Trophoblast cell (in vitro differentiated cells and primary cell): ENCODE measurements around the gene SUPV3L1.

ENCODE experiments used
- DNase-seq, 2 donors: peaks; one replicate each; pipeline ENCODE4 v3.0.0-alpha.2; 2016
- H2AFZ ChIP-seq: 2 replicates; pipeline ENCODE4 v1.6.1; 2013; ENCODE audit warnings: low read length, moderate library complexity, mild to moderate bottlenecking; ENCODE audit not compliant: insufficient read depth, poor library complexity
- H2AK5ac ChIP-seq: 2 replicates; pipeline ENCODE4 v1.6.1; 2013; ENCODE audit warnings: mild to moderate bottlenecking, low read length
- H2BK120ac ChIP-seq: 2 replicates; pipeline ENCODE4 v1.6.1; 2013; ENCODE audit warnings: low read length, mild to moderate bottlenecking, moderate library complexity; ENCODE audit not compliant: insufficient read depth, poor library complexity
- H2BK12ac ChIP-seq: 2 replicates; pipeline ENCODE4 v1.6.1; 2013; ENCODE audit warnings: mild to moderate bottlenecking, low read length, moderate library complexity
- H2BK5ac ChIP-seq: 2 replicates; pipeline ENCODE4 v1.6.1; 2013; ENCODE audit warnings: low read length, low read depth, moderate library complexity, mild to moderate bottlenecking; ENCODE audit not compliant: poor library complexity
- H3K14ac ChIP-seq: 2 replicates; pipeline ENCODE4 v1.6.1; 2013; ENCODE audit warnings: mild to moderate bottlenecking, low read length
- H3K18ac ChIP-seq: 2 replicates; pipeline ENCODE4 v1.6.1; 2013; ENCODE audit warnings: mild to moderate bottlenecking, low read length
- H3K23ac ChIP-seq: 2 replicates; pipeline ENCODE4 v1.6.1; 2013; ENCODE audit warnings: low read length
- H3K27ac ChIP-seq: 2 replicates; pipeline ENCODE4 v1.5.1; 2013; ENCODE audit warnings: low read depth, mild to moderate bottlenecking, inconsistent platforms, low read length, moderate library complexity
- H3K27me3 ChIP-seq: 2 replicates; pipeline ENCODE4 v1.6.1; 2013; ENCODE audit warnings: inconsistent platforms, mild to moderate bottlenecking, low read length, moderate library complexity; ENCODE audit not compliant: insufficient read depth
- H3K36me3 ChIP-seq, 2 experiments: 1 replicate in 1 of 2; 2 replicates in 1 of 2; pipeline ENCODE4 v1.6.1; 2013; ENCODE audit warnings: low read length in 2 of 2, mild to moderate bottlenecking in 2 of 2, moderate library complexity in 1 of 2; ENCODE audit not compliant: insufficient read depth in 2 of 2, control insufficient read depth in 1 of 2
- H3K4ac ChIP-seq: 2 replicates; pipeline ENCODE4 v1.6.1; 2013; ENCODE audit warnings: low read depth, mild to moderate bottlenecking, low read length, moderate library complexity
- H3K4me1 ChIP-seq, 2 experiments: 1 replicate in 1 of 2; 2 replicates in 1 of 2; pipeline ENCODE4 v1.6.1; 2013; ENCODE audit warnings: low read length in 2 of 2, mild to moderate bottlenecking in 2 of 2, moderate library complexity in 1 of 2; ENCODE audit not compliant: insufficient read depth in 2 of 2, control insufficient read depth in 1 of 2
- H3K4me2 ChIP-seq: 2 replicates; pipeline ENCODE4 v1.6.1; 2013; ENCODE audit warnings: inconsistent platforms, mild to moderate bottlenecking, low read length, moderate library complexity
- H3K4me3 ChIP-seq: 2 replicates; pipeline ENCODE4 v1.5.1; 2013; ENCODE audit warnings: mild to moderate bottlenecking, low read depth, low read length, inconsistent platforms
- H3K79me1 ChIP-seq: one replicate; pipeline ENCODE4 v1.6.1; 2013; ENCODE audit warnings: low read length
- H3K79me2 ChIP-seq: 2 replicates; pipeline ENCODE4 v1.6.1; 2013; ENCODE audit warnings: low read length, mild to moderate bottlenecking; ENCODE audit not compliant: control insufficient read depth, insufficient read depth, poor library complexity
- H3K9ac ChIP-seq: 2 replicates; pipeline ENCODE4 v1.6.1; 2013; ENCODE audit warnings: mild to moderate bottlenecking, low read length
- H3K9me3 ChIP-seq: 2 replicates; pipeline ENCODE4 v1.6.1; 2013; ENCODE audit warnings: low read depth, mild to moderate bottlenecking, control low read depth, inconsistent platforms, low read length; ENCODE audit not compliant: insufficient read depth
- H4K12ac ChIP-seq: 2 replicates; pipeline ENCODE4 v1.6.1; 2013; ENCODE audit warnings: low read depth, mild to moderate bottlenecking, low read length, moderate library complexity
- H4K8ac ChIP-seq: 2 replicates; pipeline ENCODE4 v1.6.1; 2013; ENCODE audit warnings: low read depth, mild to moderate bottlenecking, low read length, moderate library complexity
- H4K91ac ChIP-seq: one replicate; pipeline ENCODE4 v1.6.1; 2013; ENCODE audit warnings: low read depth, mild to moderate bottlenecking, low read length, moderate library complexity
- WGBS: extraction: QIAGEN DNeasy Blood & Tissue Kit; methylation state at CpG from one replicate; pipeline ENCODE4 v1.1.7; 2013; ENCODE audit warnings: missing lambda C conversion rate; ENCODE audit not compliant: insufficient read length, insufficient coverage; ENCODE audit errors: extremely low coverage; 5-methylcytosine and 5-hydroxymethylcytosine counted together

SUPV3L1 gene

DNA sequence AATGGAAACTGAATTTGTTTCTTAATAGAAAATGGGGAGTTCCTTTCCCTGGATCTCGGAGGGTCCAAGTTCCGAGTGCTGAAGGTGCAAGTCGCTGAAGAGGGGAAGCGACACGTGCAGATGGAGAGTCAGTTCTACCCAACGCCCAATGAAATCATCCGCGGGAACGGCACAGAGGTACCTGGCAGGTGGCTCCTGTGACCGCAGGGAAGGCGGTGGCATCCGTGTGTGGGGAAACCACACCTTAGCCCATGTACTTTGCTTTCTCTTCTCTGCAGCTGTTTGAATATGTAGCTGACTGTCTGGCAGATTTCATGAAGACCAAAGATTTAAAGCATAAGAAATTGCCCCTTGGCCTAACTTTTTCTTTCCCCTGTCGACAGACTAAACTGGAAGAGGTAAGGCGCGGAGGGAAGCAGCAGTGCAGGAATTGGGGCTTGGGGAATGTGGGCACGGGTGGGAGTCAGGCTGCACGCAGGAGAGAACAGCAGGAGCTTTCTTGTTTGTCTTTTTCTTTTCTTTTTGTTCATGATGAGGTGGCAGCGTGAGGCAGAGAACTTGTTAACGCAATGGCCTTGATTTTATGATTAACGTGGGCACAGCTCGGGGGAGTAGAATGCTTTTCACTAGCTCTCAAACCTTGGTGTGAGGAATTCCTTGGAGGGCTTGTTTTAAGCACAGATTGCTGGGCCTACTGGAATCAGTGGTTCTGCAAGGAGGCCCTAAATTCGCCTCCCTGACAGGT is 52.9 kb downstream of the SUPV3L1 start:
- Histone ChIP-seq H2BK12ac (peak overlapping the region; percentile 29), H3K27me3 (no peaks in the 10 kb centered on the region), H3K79me1 (peaks cover 7% of the 10 kb centered on the region), H3K4me1 (peaks cover 11 to 20% of the 10 kb centered on the region in 2 experiments), H3K27ac (no peak overlapping the region), H4K12ac (no peak overlapping the region), H4K91ac (peak overlapping the region; percentile 41), H3K4ac (no peak overlapping the region), H2AK5ac (no peak overlapping the region), H3K4me3 (no peak overlapping the region), H3K4me2 (no peak overlapping the region), H3K9ac (no peak overlapping the region), H3K79me2 (no peaks in the 10 kb centered on the region), H3K9me3 (no peaks in the 10 kb centered on the region), H3K14ac (no peak overlapping the region), H3K36me3 (no peaks in the 10 kb centered on the region), H2BK120ac (peak overlapping the region; percentile 15), H4K8ac (no peak overlapping the region), H3K18ac (no peak overlapping the region), H2AFZ (no peak overlapping the region), H3K23ac (no peak overlapping the region), H2BK5ac (no peak overlapping the region)
- DNase-seq = no peak
- no CpG with 5 or more reads among the region's 22 CpGs for WGBS

DNA sequence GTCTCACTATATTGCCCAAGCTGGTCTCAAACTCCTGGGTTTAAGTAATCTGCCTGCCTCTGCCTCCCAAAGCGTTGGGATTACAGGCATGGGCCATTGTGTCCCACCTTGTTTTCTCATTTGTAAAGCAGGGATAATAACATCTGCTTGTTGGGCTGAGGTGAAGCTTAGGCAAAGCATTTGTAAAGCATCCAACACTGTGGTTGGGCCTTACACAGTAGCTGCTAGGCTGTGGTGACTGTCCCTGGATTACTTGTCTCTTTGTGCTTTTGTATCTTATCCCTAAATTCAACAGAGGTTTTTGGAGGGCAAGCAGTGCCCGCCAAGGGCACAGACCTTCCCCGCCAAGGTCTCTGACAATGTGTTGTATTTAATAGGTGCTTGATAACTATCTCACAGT is 54.4 kb downstream of the SUPV3L1 start:
- no peak for DNase-seq
- Histone ChIP-seq H3K79me1 (peaks cover 3% of the 10 kb centered on the region), H3K9me3 (no peaks in the 10 kb centered on the region), H3K79me2 (no peaks in the 10 kb centered on the region), H3K27me3 (no peaks in the 10 kb centered on the region), H3K23ac (no peak overlapping the region), H3K4me1 (peaks cover 6 to 13% of the 10 kb centered on the region in 2 experiments), H2AK5ac (no peak overlapping the region), H4K91ac (no peak overlapping the region), H3K36me3 (no peaks in the 10 kb centered on the region), H4K8ac (no peak overlapping the region), H3K27ac (no peak overlapping the region), H3K4me3 (no peak overlapping the region), H3K14ac (no peak overlapping the region), H3K9ac (no peak overlapping the region), H3K4ac (no peak overlapping the region), H2BK12ac (no peak overlapping the region), H3K18ac (no peak overlapping the region), H2BK120ac (no peak overlapping the region), H4K12ac (no peak overlapping the region), H3K4me2 (no peak overlapping the region), H2BK5ac (no peak overlapping the region), H2AFZ (no peak overlapping the region)
- no CpG with 5 or more reads among the region's 3 CpGs for WGBS

DNA sequence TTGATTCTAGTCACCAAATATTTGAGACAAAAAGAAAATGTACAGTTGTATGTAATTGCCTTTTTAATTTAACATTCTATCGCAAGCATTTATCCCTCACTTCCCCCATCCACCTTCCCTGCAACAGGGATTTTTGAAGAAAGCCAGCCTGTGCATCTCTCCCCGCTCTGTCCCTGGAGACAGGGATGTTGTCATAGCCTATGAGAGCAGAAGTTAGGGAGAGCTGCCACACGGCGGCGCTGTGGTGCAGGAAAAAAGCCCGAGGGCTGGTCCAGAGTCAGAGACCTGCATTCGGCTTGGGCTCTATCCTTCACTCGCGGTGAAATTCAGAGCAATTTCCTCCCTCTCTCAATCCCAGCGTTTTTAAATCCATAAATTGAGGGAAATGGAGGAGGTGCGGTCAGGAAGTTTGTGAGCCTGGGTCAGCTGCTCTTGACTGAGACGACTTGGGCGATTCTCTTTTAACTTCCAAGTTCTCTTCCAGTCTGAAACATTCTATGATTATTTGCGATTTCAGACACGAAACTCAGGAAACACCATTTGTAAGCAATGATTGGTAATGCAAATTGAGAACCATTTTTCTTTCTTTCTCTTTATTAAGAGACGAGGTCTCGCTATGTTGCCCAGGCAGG is 57.6 kb downstream of the SUPV3L1 start:
- Histone ChIP-seq H4K12ac (no peak overlapping the region), H3K9ac (no peak overlapping the region), H2BK12ac (no peak overlapping the region), H2AK5ac (no peak overlapping the region), H3K27me3 (no peaks in the 10 kb centered on the region), H4K8ac (no peak overlapping the region), H3K27ac (no peak overlapping the region), H3K79me2 (no peaks in the 10 kb centered on the region), H2BK120ac (no peak overlapping the region), H4K91ac (no peak overlapping the region), H3K14ac (no peak overlapping the region), H3K18ac (no peak overlapping the region), H3K79me1 (no peaks in the 10 kb centered on the region), H3K4me2 (no peak overlapping the region), H3K4me1 (peaks cover 1 to 2% of the 10 kb centered on the region in 2 experiments), H3K4ac (no peak overlapping the region), H3K4me3 (no peak overlapping the region), H3K36me3 (no peaks in the 10 kb centered on the region), H3K9me3 (no peaks in the 10 kb centered on the region), H2BK5ac (no peak overlapping the region), H3K23ac (no peak overlapping the region), H2AFZ (no peak overlapping the region)
- no CpG with 5 or more reads among the region's 17 CpGs for WGBS
- peak; percentile 77 to 95 for DNase-seq

DNA sequence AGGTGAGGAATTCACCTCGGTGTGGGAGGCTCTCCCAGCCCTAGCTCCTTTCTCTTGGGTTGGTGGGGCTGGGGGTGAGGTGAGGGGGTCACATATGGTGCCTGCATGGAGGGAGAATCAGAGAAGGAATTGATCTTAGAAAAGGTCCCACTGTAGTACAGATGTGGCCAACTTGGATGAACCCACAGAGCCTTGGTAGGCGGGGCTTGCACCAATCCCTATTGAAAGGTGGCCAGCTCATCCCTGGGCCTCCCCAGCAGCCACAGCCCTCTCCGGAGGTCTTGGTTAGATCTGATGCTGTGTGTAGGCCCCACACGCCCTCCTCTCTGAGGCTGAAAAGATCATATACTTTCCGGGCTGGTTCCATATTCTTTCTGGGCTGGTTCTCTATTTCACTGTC is 59.1 kb downstream of the SUPV3L1 start:
- no peaks in the 10 kb centered on the region for H3K36me3 ChIP-seq
- no peaks in the 10 kb centered on the region for H3K4me1 ChIP-seq
- no peaks in the 10 kb centered on the region for H3K79me2 ChIP-seq
- H2AK5ac ChIP-seq = no peak overlapping the region
- H2BK12ac ChIP-seq = peak overlapping the region; percentile 22
- H3K27ac ChIP-seq = no peak overlapping the region
- H3K18ac ChIP-seq = no peak overlapping the region
- H4K8ac ChIP-seq = no peak overlapping the region
- no peak overlapping the region for H2AFZ ChIP-seq
- no peaks in the 10 kb centered on the region for H3K27me3 ChIP-seq
- no peak overlapping the region for H3K23ac ChIP-seq
- no peak overlapping the region for H2BK5ac ChIP-seq
- no peak overlapping the region for H3K4me3 ChIP-seq
- no CpG with 5 or more reads among the region's 5 CpGs for WGBS
- H3K9ac ChIP-seq = no peak overlapping the region
- no peaks in the 10 kb centered on the region for H3K79me1 ChIP-seq
- no peak overlapping the region for H3K14ac ChIP-seq
- H4K91ac ChIP-seq = no peak overlapping the region
- no peak overlapping the region for H2BK120ac ChIP-seq
- no peak overlapping the region for H4K12ac ChIP-seq
- H3K4ac ChIP-seq = no peak overlapping the region
- no peaks in the 10 kb centered on the region for H3K9me3 ChIP-seq
- no peak overlapping the region for H3K4me2 ChIP-seq
- no peak for DNase-seq
